AG09309 (cell line): Measurements from ENCODE around the gene SLC4A1.

Experiments used
- DNase-seq: peaks from one replicate; pipeline ENCODE4 v3.0.0-alpha.2; 2010; ENCODE audit warnings: low read depth
- H3K4me3 ChIP-seq: 2 replicates; pipeline ENCODE4 v1.5.1; 2011; ENCODE audit warnings: mild to moderate bottlenecking, low read depth, low read length, moderate library complexity; ENCODE audit not compliant: control insufficient read depth
- CTCF ChIP-seq: IDR thresholded peaks from 2 replicates; pipeline ENCODE4 v1.5.1; 2011; ENCODE audit warnings: mild to moderate bottlenecking, low read depth, low read length, inconsistent platforms; ENCODE audit not compliant: insufficient read depth, control insufficient read depth; ENCODE audit errors: missing control alignments

Gene SLC4A1

GRCh38 chr17:44267818-44268490 is at the start of gene SLC4A1:
SLC4A1 (minus strand) TSS chr17:44268135; CDS start chr17:44262866, 5,269 bp downstream.
- DNase-seq = no peak
- TF ChIP-seq CTCF = no peak
- no peak within 1 kb of the TSS for H3K4me3 ChIP-seq

- TF ChIP-seq CTCF = no peak
- no peak overlapping the region for H3K4me3 ChIP-seq
- no peak for DNase-seq
Measured at GRCh38 chr17:44317545-44317944, 49.6 kb upstream of the SLC4A1 start.

DNA sequence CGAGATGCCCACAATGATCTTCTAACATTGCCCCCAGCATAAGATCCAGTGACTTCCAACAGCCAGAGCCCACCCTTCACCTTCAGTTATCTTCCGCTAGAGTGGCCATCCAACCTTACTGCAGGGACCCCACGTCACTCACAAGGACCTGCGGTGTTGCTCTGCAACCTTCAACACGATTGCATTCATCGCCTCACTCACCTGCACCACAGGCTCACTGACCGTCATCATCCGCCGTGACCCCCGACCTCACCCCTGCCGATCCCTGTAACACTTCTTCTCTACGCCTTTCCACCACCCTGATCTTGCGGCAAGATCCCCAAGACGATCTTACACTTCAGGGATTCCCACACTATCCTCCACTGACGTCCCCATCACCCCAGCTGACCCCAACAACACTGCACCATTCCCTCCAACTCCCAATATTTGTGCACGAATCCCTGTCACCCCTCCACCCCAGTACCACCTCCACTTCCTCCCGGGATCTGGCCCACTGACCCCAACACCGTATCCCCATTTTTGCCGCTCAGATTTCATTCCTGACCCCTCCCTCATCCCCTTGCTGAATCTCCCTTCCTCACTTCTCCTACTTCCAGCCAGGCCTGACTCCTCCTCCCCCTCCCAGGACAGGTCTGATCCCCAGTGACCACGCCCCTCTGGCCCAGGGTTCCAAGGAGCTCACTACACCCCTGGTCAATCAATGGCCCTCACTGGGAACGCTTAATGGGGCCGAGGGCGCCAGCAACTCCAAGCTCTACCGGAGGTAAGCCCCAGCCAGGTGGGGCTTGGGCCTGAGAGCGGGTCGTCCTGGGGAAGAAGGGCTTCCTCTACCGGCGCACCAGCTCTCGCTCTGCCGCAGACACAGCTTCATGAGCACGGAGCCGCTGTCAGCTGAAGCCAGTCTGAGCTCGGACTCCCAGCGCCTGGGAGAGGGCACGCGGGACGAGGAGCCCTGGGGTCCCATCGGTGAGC is 48.1 kb upstream of the SLC4A1 start:
- no peak overlapping the region for H3K4me3 ChIP-seq
- TF ChIP-seq CTCF = no peak
- no peak for DNase-seq

GRCh38 chr17:44314869-44315661 is 47.1 kb upstream of the SLC4A1 start:
- TF ChIP-seq CTCF = no peak
- DNase-seq = no peak
- H3K4me3 ChIP-seq = peak overlapping the region; percentile 10

DNA sequence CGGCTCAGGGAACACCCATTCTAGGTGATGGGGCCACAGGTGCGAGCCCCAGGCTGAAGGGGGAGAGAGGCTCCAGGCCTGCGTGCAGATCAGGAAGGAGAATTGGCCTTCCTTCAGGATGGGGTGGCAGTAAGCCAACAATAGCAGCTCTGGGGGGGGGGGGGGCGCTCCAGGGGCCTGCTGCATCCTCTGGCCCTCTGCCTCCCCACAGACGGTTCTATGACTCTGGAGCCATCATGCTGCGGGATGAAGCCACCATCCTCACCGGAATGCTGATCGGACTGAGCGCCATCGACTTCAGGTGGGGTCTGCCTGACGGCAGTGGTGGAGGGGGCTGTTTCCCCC is 46.6 kb upstream of the SLC4A1 start:
- H3K4me3 ChIP-seq = no peak overlapping the region
- no peak for TF ChIP-seq CTCF
- DNase-seq = no peak

- TF ChIP-seq CTCF = no peak
- H3K4me3 ChIP-seq = no peak overlapping the region
- DNase-seq = no peak
Measured at GRCh38 chr17:44314031-44314430, 46.1 kb upstream of the SLC4A1 start.
